GM12878 (cell line): ENCODE measurements around the gene DLAT. TPM values are rescaled to one million over a fixed set of nuclear protein-coding genes. Genes with fewer than 3 reads are reported as not detected.

ENCODE experiments used
- ATAC-seq: fragments of 200-7000 bp; cut with Tn5 transposase; 3 replicates; pipeline ENCODE4 v1.9.1; 2020; ENCODE audit warnings: mild to moderate bottlenecking, moderate library complexity
- BruUV-seq: library from RNA; stranded (reverse); fragments of 400-500 nt; replicated peaks from 2 replicates; lab custom pipeline; 2021; lab: Mats Ljungman, UMichigan
- CTCF ChIA-PET: fragments of 300-600 bp; sonication (Branson Sonifier 250); formaldehyde crosslinking; extraction: SDS; loops from one replicate; lab custom pipeline; 2021; ENCODE audit warnings: inconsistent platforms; lab: Yijun Ruan, JAX
- POLR2A ChIA-PET: fragments of 350-600 bp; formaldehyde crosslinking; extraction: SDS; loops from one replicate; lab custom pipeline; 2021; ENCODE audit warnings: inconsistent platforms; lab: Charles Lee
- RAD21 ChIA-PET: fragments of 300-600 bp; sonication (Branson Sonifier 250); formaldehyde crosslinking; loops from one replicate; lab custom pipeline; 2023; ENCODE audit warnings: antibody characterized with exemption; ENCODE audit not compliant: unreplicated experiment; lab: Charles Lee
- SMC1A ChIA-PET: fragments of 300-600 bp; sonication (Branson Sonifier 250); formaldehyde crosslinking; loops from one replicate; lab custom pipeline; 2023; ENCODE audit not compliant: unreplicated experiment, uncharacterized antibody; lab: Charles Lee
- DNase-seq: peaks from one replicate; pipeline ENCODE4 v3.0.0-alpha.2; 2011; ENCODE audit warnings: low read depth, low spot score
- FAIRE-seq: peaks from 3 replicates; lab custom pipeline; 2011; peaks lifted over from hg19 to GRCh38; lab: Jason Lieb, UNC
- H2AFZ ChIP-seq: 2 replicates; pipeline ENCODE4 v1.6.0; 2011; ENCODE audit warnings: low read depth, low read length, control low read depth; ENCODE audit not compliant: control insufficient read depth
- H3K27ac ChIP-seq: 2 replicates; pipeline ENCODE4 v1.5.1; 2011; ENCODE audit warnings: control low read depth; ENCODE audit not compliant: control insufficient read depth, insufficient read depth
- H3K27me3 ChIP-seq, 2 experiments: replicated peaks in 1 of 2; 2 replicates each; pipeline versions ENCODE4 v1.6.0 to v1.6.1; 2011; ENCODE audit warnings: low read length in 1 of 2; ENCODE audit not compliant: control insufficient read depth in 2 of 2, insufficient read depth in 2 of 2
- H3K36me3 ChIP-seq, 2 experiments: 2 replicates each; pipeline ENCODE4 v1.5.1; 2011; ENCODE audit warnings: low read length in 1 of 2; ENCODE audit not compliant: control insufficient read depth in 2 of 2, insufficient read depth in 2 of 2
- H3K4me1 ChIP-seq: 2 replicates; pipeline ENCODE4 v1.6.1; 2011; ENCODE audit warnings: mild to moderate bottlenecking, low read length, moderate library complexity, mixed read lengths; ENCODE audit not compliant: control insufficient read depth, insufficient read depth
- H3K4me2 ChIP-seq: 2 replicates; pipeline ENCODE4 v1.6.0; 2011; ENCODE audit warnings: control low read depth; ENCODE audit not compliant: control insufficient read depth, insufficient read depth
- H3K4me3 ChIP-seq: fragments of 200-600 bp; sonication (generic); 2 replicates; pipeline ENCODE4 v1.5.1; 2016
- H3K79me2 ChIP-seq: 2 replicates; pipeline ENCODE4 v1.6.0; 2011; ENCODE audit warnings: low read length; ENCODE audit not compliant: control insufficient read depth, insufficient read depth
- H3K9ac ChIP-seq: 2 replicates; pipeline ENCODE4 v1.8.0; 2011; ENCODE audit warnings: low read length, control low read depth, mixed read lengths; ENCODE audit not compliant: control insufficient read depth, insufficient read depth
- H3K9me3 ChIP-seq: replicated peaks from 3 replicates; pipeline ENCODE4 v1.5.1; 2011; ENCODE audit warnings: mild to moderate bottlenecking, low read length; ENCODE audit not compliant: control insufficient read depth, insufficient read depth
- H4K20me1 ChIP-seq: 2 replicates; pipeline ENCODE4 v1.6.0; 2011; ENCODE audit not compliant: control insufficient read depth, insufficient read depth
- CEBPB ChIP-seq, 2 experiments: fragments of 150-350 bp in 1 of 2; IDR thresholded peaks; 2 replicates each; pipeline ENCODE4 v1.6.1; 2012 to 2014; ENCODE audit warnings: low read depth in 2 of 2, low read length in 2 of 2, borderline replicate concordance in 1 of 2, inconsistent platforms in 1 of 2
- MEF2A ChIP-seq: IDR thresholded peaks from 2 replicates; pipeline ENCODE4 v1.6.1; 2011; ENCODE audit warnings: low read depth, mild to moderate bottlenecking, low read length, moderate library complexity; ENCODE audit not compliant: insufficient read depth
- SIX5 ChIP-seq: IDR thresholded peaks from 2 replicates; pipeline ENCODE4 v1.6.1; 2011; ENCODE audit warnings: mild to moderate bottlenecking, low read depth, low read length, moderate library complexity; ENCODE audit not compliant: severe bottlenecking
- WGBS: methylation state at CpG from one replicate; pipeline ENCODE4 v1.1.6; 2016; ENCODE audit warnings: low lambda C conversion rate; ENCODE audit not compliant: insufficient replicate concordance, insufficient coverage; ENCODE audit errors: missing lambda C conversion rate; 5-methylcytosine and 5-hydroxymethylcytosine counted together
- in situ Hi-C: fragments of 300-500 bp; cut with MboI; formaldehyde crosslinking; loops from 9 replicates; pipeline ENCODE4 v1.14.3; 2018; ENCODE audit warnings: mixed read lengths
- intact Hi-C: fragments of 100-400 bp; cut with micrococcal nuclease; formaldehyde crosslinking; loops from one replicate; pipeline ENCODE4 v1.14.2; 2022; ENCODE audit not compliant: unreplicated experiment
- polyA plus RNA-seq, 11 experiments: library from polyadenylated mRNA; depleted of rRNA in 4 of 11; unstranded in 6 of 11; stranded (reverse) in 5 of 11; fragments of >200 nt; fragmentation: Nextera tagmentation in 4 of 11; fragmentation: Illumina TruSeq in 1 of 11; extraction: Ambion mirVana in 4 of 11; extraction: Trizol in 1 of 11; gene quantifications; 1 replicate in 1 of 11; 2 replicates in 10 of 11; pipeline versions ENCODE4 v1.2.1 to v1.2.3, GENCODE V29; 2011 to 2016; ENCODE audit warnings: inconsistent platforms in 2 of 11, missing spikeins in 2 of 11, low read depth in 1 of 11
- small RNA-seq: library from RNA; depleted of rRNA; stranded (forward); fragments of <200 nt; gene quantifications from one replicate; pipeline ENCODE3, GENCODE V24; 2014
- total RNA-seq, 4 experiments: library from RNA; depleted of rRNA in 3 of 4; stranded (reverse); fragments of >200 nt in 3 of 4; fragmentation: Illumina TruSeq in 1 of 4; extraction: Trizol in 1 of 4; gene quantifications; 2 replicates each; pipeline versions ENCODE4 v1.2.1 to v1.2.3, GENCODE V29; 2013 to 2021
- TF ChIP-seq, protein P1 (sequence below): fragments of 450-650 bp; IDR thresholded peaks from 2 replicates; pipeline ENCODE4 v1.6.1; 2017; ENCODE audit warnings: antibody characterized with exemption, mild to moderate bottlenecking, moderate library complexity
- TF ChIP-seq, protein P2 (sequence below): fragments of 150-350 bp; IDR thresholded peaks from 2 replicates; pipeline ENCODE4 v1.6.1; 2014; ENCODE audit warnings: mild to moderate bottlenecking, low read depth, low read length

The DLAT gene
- total and polyA plus RNA-seq, 10 of the 15 experiments (the other 5 are each of a cell fraction or from before 2014, with no cell fraction given) = 16.5 to 79.9 (median 43.8) TPM

DNA sequence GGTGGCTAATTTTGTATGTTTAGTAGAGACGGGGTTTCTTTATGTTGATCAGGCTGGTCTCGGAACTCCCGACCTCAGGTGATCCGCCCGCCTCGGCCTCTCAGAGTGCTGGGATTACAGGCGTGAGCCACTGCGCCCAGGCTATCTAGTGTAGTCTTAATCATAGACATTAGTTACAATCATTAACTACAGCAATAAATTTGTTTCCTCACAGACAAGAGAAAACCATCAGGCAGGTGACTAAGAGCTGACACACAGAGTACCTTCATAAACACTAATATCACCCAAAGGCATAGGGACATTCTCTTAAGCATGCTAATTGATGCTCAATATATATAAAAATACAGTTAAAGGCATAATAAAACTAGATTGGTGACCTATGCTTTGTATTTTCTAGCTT is 80.9 kb downstream of the DLAT start:
- ChIA-PET SMC1A (no interaction called here), RAD21 (no interaction called here), POLR2A (interaction anchor here (0.8 kb wide), 1 partner anchor 20 kb away, joined by 4 read pairs; no protein-coding TSS in a partner anchor), CTCF (interaction anchor here (0.6 to 4.3 kb wide), 3 partner anchors 9 to 174 kb away, joined by 3 to 21 read pairs (median 4); no protein-coding TSS in a partner anchor)
- BruUV-seq = no TSS peak
- Histone ChIP-seq H3K9me3 (no peaks in the 10 kb centered on the region), H3K79me2 (no peaks in the 10 kb centered on the region), H3K27me3 (no peaks in the 10 kb centered on the region), H2AFZ (no peak overlapping the region), H3K4me1 (no peaks in the 10 kb centered on the region), H3K4me2 (no peak overlapping the region), H4K20me1 (no peaks in the 10 kb centered on the region), H3K27ac (no peak overlapping the region), H3K4me3 (no peak overlapping the region), H3K36me3 (peaks cover 0 to 4% of the 10 kb centered on the region in 2 experiments; a peak in 2 of 4 replicates), H3K9ac (no peak overlapping the region)
- TF ChIP-seq, protein P1, sequence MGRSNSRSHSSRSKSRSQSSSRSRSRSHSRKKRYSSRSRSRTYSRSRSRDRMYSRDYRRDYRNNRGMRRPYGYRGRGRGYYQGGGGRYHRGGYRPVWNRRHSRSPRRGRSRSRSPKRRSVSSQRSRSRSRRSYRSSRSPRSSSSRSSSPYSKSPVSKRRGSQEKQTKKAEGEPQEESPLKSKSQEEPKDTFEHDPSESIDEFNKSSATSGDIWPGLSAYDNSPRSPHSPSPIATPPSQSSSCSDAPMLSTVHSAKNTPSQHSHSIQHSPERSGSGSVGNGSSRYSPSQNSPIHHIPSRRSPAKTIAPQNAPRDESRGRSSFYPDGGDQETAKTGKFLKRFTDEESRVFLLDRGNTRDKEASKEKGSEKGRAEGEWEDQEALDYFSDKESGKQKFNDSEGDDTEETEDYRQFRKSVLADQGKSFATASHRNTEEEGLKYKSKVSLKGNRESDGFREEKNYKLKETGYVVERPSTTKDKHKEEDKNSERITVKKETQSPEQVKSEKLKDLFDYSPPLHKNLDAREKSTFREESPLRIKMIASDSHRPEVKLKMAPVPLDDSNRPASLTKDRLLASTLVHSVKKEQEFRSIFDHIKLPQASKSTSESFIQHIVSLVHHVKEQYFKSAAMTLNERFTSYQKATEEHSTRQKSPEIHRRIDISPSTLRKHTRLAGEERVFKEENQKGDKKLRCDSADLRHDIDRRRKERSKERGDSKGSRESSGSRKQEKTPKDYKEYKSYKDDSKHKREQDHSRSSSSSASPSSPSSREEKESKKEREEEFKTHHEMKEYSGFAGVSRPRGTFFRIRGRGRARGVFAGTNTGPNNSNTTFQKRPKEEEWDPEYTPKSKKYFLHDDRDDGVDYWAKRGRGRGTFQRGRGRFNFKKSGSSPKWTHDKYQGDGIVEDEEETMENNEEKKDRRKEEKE = no peak
- TF ChIP-seq SIX5 (no peak), MEF2A (no peak), CEBPB (IDR thresholded peaks at IDR 0.05; ENCODE audit: borderline replicate concordance in 1 of 2, low read depth in 2 of 2, low read length in 2 of 2) (no peak)
- TF ChIP-seq, protein P2, sequence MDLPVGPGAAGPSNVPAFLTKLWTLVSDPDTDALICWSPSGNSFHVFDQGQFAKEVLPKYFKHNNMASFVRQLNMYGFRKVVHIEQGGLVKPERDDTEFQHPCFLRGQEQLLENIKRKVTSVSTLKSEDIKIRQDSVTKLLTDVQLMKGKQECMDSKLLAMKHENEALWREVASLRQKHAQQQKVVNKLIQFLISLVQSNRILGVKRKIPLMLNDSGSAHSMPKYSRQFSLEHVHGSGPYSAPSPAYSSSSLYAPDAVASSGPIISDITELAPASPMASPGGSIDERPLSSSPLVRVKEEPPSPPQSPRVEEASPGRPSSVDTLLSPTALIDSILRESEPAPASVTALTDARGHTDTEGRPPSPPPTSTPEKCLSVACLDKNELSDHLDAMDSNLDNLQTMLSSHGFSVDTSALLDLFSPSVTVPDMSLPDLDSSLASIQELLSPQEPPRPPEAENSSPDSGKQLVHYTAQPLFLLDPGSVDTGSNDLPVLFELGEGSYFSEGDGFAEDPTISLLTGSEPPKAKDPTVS = no peak
- in situ Hi-C loops (no loop called here), intact Hi-C loops (no loop called here)
- ATAC-seq = no peak
- DNase-seq = no peak
- 99% methylated on average over 8 of the region's 8 CpGs for WGBS
- no peak for FAIRE-seq

Small RNA genes within 50 kb of the gene (small RNA-seq; reads per million reads assigned to genes)
- gene AP000907.3 = not detected
- gene RNU6-893P = not detected

Other genes starting within 250 kb of the DLAT start
Only the 7 nearest of the 16 such genes appear.
- not detected in 2 replicates for gene HSPB2, start 112.7 kb upstream of the DLAT start, total RNA-seq (2014; rRNA removed)
- not detected in 2 replicates for gene HSPB2, start 112.7 kb upstream of the DLAT start, total RNA-seq (2014; rRNA removed; fragmentation: Illumina TruSeq; extraction: Trizol)
- not detected in 2 replicates for gene HSPB2, start 112.7 kb upstream of the DLAT start, total RNA-seq (2021)
- 0.10 TPM in 1 of 2 replicates, not detected in the other for gene HSPB2, start 112.7 kb upstream of the DLAT start, polyA plus RNA-seq (2011; rRNA removed)
- gene HSPB2, start 112.7 kb upstream of the DLAT start, polyA plus RNA-seq (2014; fragmentation: Illumina TruSeq; extraction: Trizol) = not detected in 2 replicates
- gene HSPB2, start 112.7 kb upstream of the DLAT start, polyA plus RNA-seq (2014; fragmentation: Nextera tagmentation; extraction: Ambion mirVana) = not detected
- not detected in 2 replicates for gene HSPB2, start 112.7 kb upstream of the DLAT start, polyA plus RNA-seq (2014; rRNA removed)
- gene HSPB2, start 112.7 kb upstream of the DLAT start, polyA plus RNA-seq (2016; fragmentation: Nextera tagmentation; extraction: Ambion mirVana) = not detected
- gene C11orf52, start 106.5 kb upstream of the DLAT start, total RNA-seq (2014; rRNA removed) = not detected in 2 replicates
- gene C11orf52, start 106.5 kb upstream of the DLAT start, total RNA-seq (2014; rRNA removed; fragmentation: Illumina TruSeq; extraction: Trizol) = not detected in 2 replicates
- gene C11orf52, start 106.5 kb upstream of the DLAT start, total RNA-seq (2021) = not detected in 2 replicates
- gene C11orf52, start 106.5 kb upstream of the DLAT start, polyA plus RNA-seq (2011; rRNA removed) = not detected in 2 replicates
- gene C11orf52, start 106.5 kb upstream of the DLAT start, polyA plus RNA-seq (2014; fragmentation: Illumina TruSeq; extraction: Trizol) = not detected in 2 replicates
- gene C11orf52, start 106.5 kb upstream of the DLAT start, polyA plus RNA-seq (2014; fragmentation: Nextera tagmentation; extraction: Ambion mirVana) = not detected
- not detected in 2 replicates for gene C11orf52, start 106.5 kb upstream of the DLAT start, polyA plus RNA-seq (2014; rRNA removed)
- not detected for gene C11orf52, start 106.5 kb upstream of the DLAT start, polyA plus RNA-seq (2016; fragmentation: Nextera tagmentation; extraction: Ambion mirVana)
- gene DIXDC1, start 88.1 kb upstream of the DLAT start, total RNA-seq (2014; rRNA removed) = 0.62 and 2.2 TPM in 2 replicates
- gene DIXDC1, start 88.1 kb upstream of the DLAT start, total RNA-seq (2014; rRNA removed; fragmentation: Illumina TruSeq; extraction: Trizol) = 0.89 and 1.0 TPM in 2 replicates
- gene DIXDC1, start 88.1 kb upstream of the DLAT start, total RNA-seq (2021) = 1.1 and 1.4 TPM in 2 replicates
- gene DIXDC1, start 88.1 kb upstream of the DLAT start, polyA plus RNA-seq (2011; rRNA removed) = 0.10 and 0.17 TPM in 2 replicates
- 0.82 and 0.93 TPM in 2 replicates for gene DIXDC1, start 88.1 kb upstream of the DLAT start, polyA plus RNA-seq (2014; fragmentation: Illumina TruSeq; extraction: Trizol)
- gene DIXDC1, start 88.1 kb upstream of the DLAT start, polyA plus RNA-seq (2014; fragmentation: Nextera tagmentation; extraction: Ambion mirVana) = under 1 TPM; 0.23 to 0.26 TPM
- 0.55 and 0.88 TPM in 2 replicates for gene DIXDC1, start 88.1 kb upstream of the DLAT start, polyA plus RNA-seq (2014; rRNA removed)
- gene DIXDC1, start 88.1 kb upstream of the DLAT start, polyA plus RNA-seq (2016; fragmentation: Nextera tagmentation; extraction: Ambion mirVana) = under 1 TPM; 0.39 to 0.44 TPM
- gene PIH1D2, start 48.6 kb downstream of the DLAT start, total RNA-seq (2014; rRNA removed) = 0.73 and 1.2 TPM in 2 replicates
- gene PIH1D2, start 48.6 kb downstream of the DLAT start, total RNA-seq (2014; rRNA removed; fragmentation: Illumina TruSeq; extraction: Trizol) = 0.92 and 1.9 TPM in 2 replicates
- 0.51 and 0.58 TPM in 2 replicates for gene PIH1D2, start 48.6 kb downstream of the DLAT start, total RNA-seq (2021)
- 0.60 and 0.85 TPM in 2 replicates for gene PIH1D2, start 48.6 kb downstream of the DLAT start, polyA plus RNA-seq (2011; rRNA removed)
- 0.90 and 1.4 TPM in 2 replicates for gene PIH1D2, start 48.6 kb downstream of the DLAT start, polyA plus RNA-seq (2014; fragmentation: Illumina TruSeq; extraction: Trizol)
- 1 to 10 TPM; 1.7 to 3.0 TPM for gene PIH1D2, start 48.6 kb downstream of the DLAT start, polyA plus RNA-seq (2014; fragmentation: Nextera tagmentation; extraction: Ambion mirVana)
- gene PIH1D2, start 48.6 kb downstream of the DLAT start, polyA plus RNA-seq (2014; rRNA removed) = 0.32 and 0.73 TPM in 2 replicates
- gene PIH1D2, start 48.6 kb downstream of the DLAT start, polyA plus RNA-seq (2016; fragmentation: Nextera tagmentation; extraction: Ambion mirVana) = 1 to 10 TPM; 2.2 TPM
- gene NKAPD1, start 48.9 kb downstream of the DLAT start, total RNA-seq (2014; rRNA removed) = 16.3 and 20.6 TPM in 2 replicates
- gene NKAPD1, start 48.9 kb downstream of the DLAT start, total RNA-seq (2014; rRNA removed; fragmentation: Illumina TruSeq; extraction: Trizol) = 38.7 TPM in 2 replicates
- 18.1 and 19.2 TPM in 2 replicates for gene NKAPD1, start 48.9 kb downstream of the DLAT start, total RNA-seq (2021)
- gene NKAPD1, start 48.9 kb downstream of the DLAT start, polyA plus RNA-seq (2011; rRNA removed) = 22.3 and 37.5 TPM in 2 replicates
- 43.3 and 53.9 TPM in 2 replicates for gene NKAPD1, start 48.9 kb downstream of the DLAT start, polyA plus RNA-seq (2014; fragmentation: Illumina TruSeq; extraction: Trizol)
- 10 to 100 TPM in 1 of 2 experiments, 1 to 10 TPM in 1; 9.6 to 11.5 TPM for gene NKAPD1, start 48.9 kb downstream of the DLAT start, polyA plus RNA-seq (2014; fragmentation: Nextera tagmentation; extraction: Ambion mirVana)
- gene NKAPD1, start 48.9 kb downstream of the DLAT start, polyA plus RNA-seq (2014; rRNA removed) = 14.7 and 17.6 TPM in 2 replicates
- gene NKAPD1, start 48.9 kb downstream of the DLAT start, polyA plus RNA-seq (2016; fragmentation: Nextera tagmentation; extraction: Ambion mirVana) = 10 to 100 TPM; 19.2 to 21.5 TPM
- 143 and 155 TPM in 2 replicates for gene TIMM8B, start 61.3 kb downstream of the DLAT start, total RNA-seq (2014; rRNA removed)
- 71.5 and 76.0 TPM in 2 replicates for gene TIMM8B, start 61.3 kb downstream of the DLAT start, total RNA-seq (2014; rRNA removed; fragmentation: Illumina TruSeq; extraction: Trizol)
- 72.7 and 83.0 TPM in 2 replicates for gene TIMM8B, start 61.3 kb downstream of the DLAT start, total RNA-seq (2021)
- gene TIMM8B, start 61.3 kb downstream of the DLAT start, polyA plus RNA-seq (2011; rRNA removed) = 76.8 and 92.4 TPM in 2 replicates
- gene TIMM8B, start 61.3 kb downstream of the DLAT start, polyA plus RNA-seq (2014; fragmentation: Illumina TruSeq; extraction: Trizol) = 26.4 and 64.9 TPM in 2 replicates
- 100 to 1,000 TPM; 247 to 271 TPM for gene TIMM8B, start 61.3 kb downstream of the DLAT start, polyA plus RNA-seq (2014; fragmentation: Nextera tagmentation; extraction: Ambion mirVana)
- gene TIMM8B, start 61.3 kb downstream of the DLAT start, polyA plus RNA-seq (2014; rRNA removed) = 123 and 154 TPM in 2 replicates
- 100 to 1,000 TPM; 201 to 214 TPM for gene TIMM8B, start 61.3 kb downstream of the DLAT start, polyA plus RNA-seq (2016; fragmentation: Nextera tagmentation; extraction: Ambion mirVana)
- 138 and 162 TPM in 2 replicates for gene SDHD, start 61.5 kb downstream of the DLAT start, total RNA-seq (2014; rRNA removed)
- 114 and 119 TPM in 2 replicates for gene SDHD, start 61.5 kb downstream of the DLAT start, total RNA-seq (2014; rRNA removed; fragmentation: Illumina TruSeq; extraction: Trizol)
- gene SDHD, start 61.5 kb downstream of the DLAT start, total RNA-seq (2021) = 117 and 120 TPM in 2 replicates
- gene SDHD, start 61.5 kb downstream of the DLAT start, polyA plus RNA-seq (2011; rRNA removed) = 198 and 232 TPM in 2 replicates
- 142 and 159 TPM in 2 replicates for gene SDHD, start 61.5 kb downstream of the DLAT start, polyA plus RNA-seq (2014; fragmentation: Illumina TruSeq; extraction: Trizol)
- gene SDHD, start 61.5 kb downstream of the DLAT start, polyA plus RNA-seq (2014; fragmentation: Nextera tagmentation; extraction: Ambion mirVana) = 100 to 1,000 TPM; 469 to 775 TPM
- 119 and 133 TPM in 2 replicates for gene SDHD, start 61.5 kb downstream of the DLAT start, polyA plus RNA-seq (2014; rRNA removed)
- 100 to 1,000 TPM; 312 to 346 TPM for gene SDHD, start 61.5 kb downstream of the DLAT start, polyA plus RNA-seq (2016; fragmentation: Nextera tagmentation; extraction: Ambion mirVana)